ENCODE results near the gene B3GNT9.
A peak's percentile ranks its signal among the peaks of the same experiment; 100 is the strongest.

Gene B3GNT9

GRCh38 chr16:67109407-67110135 lies 41.2 kb downstream of the B3GNT9 start, which contains the start of gene PHAF1:
TSS of gene PHAF1 (plus strand) at chr16:67109941. CDS start at chr16:67110176, 235 bp downstream.
- Histone ChIP-seq H3K4me3 (ENCODE audit: low read length) (peak within 1 kb of the TSS; percentile 34), H3K27me3 (ENCODE audit: control insufficient read depth, insufficient read depth, low read length) (no peaks in the 10 kb centered on the region), H3K4me1 (ENCODE audit: control insufficient read depth, insufficient read depth, low read length) (peaks cover 43% of the 10 kb centered on the region), H3K9ac (ENCODE audit: low read length) (peak within 1 kb of the TSS; percentile 75), H3K9me3 (ENCODE audit: control insufficient read depth, low read length) (no peaks in the 10 kb centered on the region), H3K36me3 (ENCODE audit: control insufficient read depth, insufficient read depth, low read length) (no peaks in the 10 kb centered on the region)

- Histone ChIP-seq H3K4me3 (ENCODE audit: low read length) (peak overlapping the region; percentile 3), H3K4me1 (ENCODE audit: control insufficient read depth, insufficient read depth, low read length) (peaks cover 38% of the 10 kb centered on the region)
Observed at GRCh38 chr16:67108931-67109406, 41.8 kb downstream of the B3GNT9 start.

GRCh38 chr16:67108489-67108888 lies 42.3 kb downstream of the B3GNT9 start:
- Histone ChIP-seq H3K36me3 (ENCODE audit: control insufficient read depth, insufficient read depth, low read length) (no peaks in the 10 kb centered on the region), H3K9ac (ENCODE audit: low read length) (no peak overlapping the region), H3K9me3 (ENCODE audit: control insufficient read depth, low read length) (no peaks in the 10 kb centered on the region), H3K27me3 (ENCODE audit: control insufficient read depth, insufficient read depth, low read length) (no peaks in the 10 kb centered on the region), H3K4me1 (ENCODE audit: control insufficient read depth, insufficient read depth, low read length) (peaks cover 35% of the 10 kb centered on the region), H3K4me3 (ENCODE audit: low read length) (no peak overlapping the region)

More at GRCh38 chr16:67108931-67109406, 41.8 kb downstream of the B3GNT9 start:
- Histone ChIP-seq H3K9ac (ENCODE audit: low read length) (peak overlapping the region; percentile 63), H3K27me3 (ENCODE audit: control insufficient read depth, insufficient read depth, low read length) (no peaks in the 10 kb centered on the region), H3K9me3 (ENCODE audit: control insufficient read depth, low read length) (no peaks in the 10 kb centered on the region), H3K36me3 (ENCODE audit: control insufficient read depth, insufficient read depth, low read length) (no peaks in the 10 kb centered on the region)

- Histone ChIP-seq H3K9ac (ENCODE audit: low read length) (no peak overlapping the region), H3K27me3 (ENCODE audit: control insufficient read depth, insufficient read depth, low read length) (no peaks in the 10 kb centered on the region), H3K9me3 (ENCODE audit: control insufficient read depth, low read length) (no peaks in the 10 kb centered on the region), H3K36me3 (ENCODE audit: control insufficient read depth, insufficient read depth, low read length) (no peaks in the 10 kb centered on the region), H3K4me1 (ENCODE audit: control insufficient read depth, insufficient read depth, low read length) (peaks cover 18% of the 10 kb centered on the region), H3K4me3 (ENCODE audit: low read length) (no peak overlapping the region)
Observed at GRCh38 chr16:67105881-67106280, 44.9 kb downstream of the B3GNT9 start.

- Histone ChIP-seq H3K9ac (ENCODE audit: low read length) (no peak overlapping the region), H3K27me3 (ENCODE audit: control insufficient read depth, insufficient read depth, low read length) (no peaks in the 10 kb centered on the region), H3K4me1 (ENCODE audit: control insufficient read depth, insufficient read depth, low read length) (peaks cover 13% of the 10 kb centered on the region), H3K36me3 (ENCODE audit: control insufficient read depth, insufficient read depth, low read length) (no peaks in the 10 kb centered on the region), H3K4me3 (ENCODE audit: low read length) (no peak overlapping the region), H3K9me3 (ENCODE audit: control insufficient read depth, low read length) (no peaks in the 10 kb centered on the region)
Observed at GRCh38 chr16:67105246-67105645, 45.6 kb downstream of the B3GNT9 start.

- H3K36me3 ChIP-seq (ENCODE audit: control insufficient read depth, insufficient read depth, low read length) = no peaks in the 10 kb centered on the region
- H3K4me3 ChIP-seq (ENCODE audit: low read length) = no peak overlapping the region
- H3K4me1 ChIP-seq (ENCODE audit: control insufficient read depth, insufficient read depth, low read length) = peaks cover 13% of the 10 kb centered on the region
- H3K27me3 ChIP-seq (ENCODE audit: control insufficient read depth, insufficient read depth, low read length) = no peaks in the 10 kb centered on the region
- no peaks in the 10 kb centered on the region for H3K9me3 ChIP-seq (ENCODE audit: control insufficient read depth, low read length)
- no peak overlapping the region for H3K9ac ChIP-seq (ENCODE audit: low read length)
Observed at GRCh38 chr16:67104845-67105244, 46.0 kb downstream of the B3GNT9 start.

GRCh38 chr16:67104061-67104460 lies 46.7 kb downstream of the B3GNT9 start:
- no peak overlapping the region for H3K9ac ChIP-seq (ENCODE audit: low read length)
- no peaks in the 10 kb centered on the region for H3K27me3 ChIP-seq (ENCODE audit: control insufficient read depth, insufficient read depth, low read length)
- H3K36me3 ChIP-seq (ENCODE audit: control insufficient read depth, insufficient read depth, low read length) = no peaks in the 10 kb centered on the region
- no peak overlapping the region for H3K4me3 ChIP-seq (ENCODE audit: low read length)
- no peaks in the 10 kb centered on the region for H3K9me3 ChIP-seq (ENCODE audit: control insufficient read depth, low read length)
- H3K4me1 ChIP-seq (ENCODE audit: control insufficient read depth, insufficient read depth, low read length) = peaks cover 9% of the 10 kb centered on the region

GRCh38 chr16:67101311-67102082 lies 49.3 kb downstream of the B3GNT9 start:
- Histone ChIP-seq H3K36me3 (ENCODE audit: control insufficient read depth, insufficient read depth, low read length) (no peaks in the 10 kb centered on the region), H3K27me3 (ENCODE audit: control insufficient read depth, insufficient read depth, low read length) (no peaks in the 10 kb centered on the region), H3K4me3 (ENCODE audit: low read length) (no peak overlapping the region), H3K4me1 (ENCODE audit: control insufficient read depth, insufficient read depth, low read length) (peaks cover 6% of the 10 kb centered on the region), H3K9ac (ENCODE audit: low read length) (no peak overlapping the region), H3K9me3 (ENCODE audit: control insufficient read depth, low read length) (no peaks in the 10 kb centered on the region)

GRCh38 chr16:67100569-67101310 lies 50.1 kb downstream of the B3GNT9 start:
- H3K9ac ChIP-seq (ENCODE audit: low read length) = no peak overlapping the region
- no peak overlapping the region for H3K4me3 ChIP-seq (ENCODE audit: low read length)
- peaks cover 6% of the 10 kb centered on the region for H3K4me1 ChIP-seq (ENCODE audit: control insufficient read depth, insufficient read depth, low read length)
- H3K36me3 ChIP-seq (ENCODE audit: control insufficient read depth, insufficient read depth, low read length) = no peaks in the 10 kb centered on the region
- H3K9me3 ChIP-seq (ENCODE audit: control insufficient read depth, low read length) = no peaks in the 10 kb centered on the region
- no peaks in the 10 kb centered on the region for H3K27me3 ChIP-seq (ENCODE audit: control insufficient read depth, insufficient read depth, low read length)

GRCh38 chr16:67098599-67098998 lies 52.2 kb downstream of the B3GNT9 start:
- no peaks in the 10 kb centered on the region for H3K27me3 ChIP-seq (ENCODE audit: control insufficient read depth, insufficient read depth, low read length)
- H3K36me3 ChIP-seq (ENCODE audit: control insufficient read depth, insufficient read depth, low read length) = no peaks in the 10 kb centered on the region
- H3K4me1 ChIP-seq (ENCODE audit: control insufficient read depth, insufficient read depth, low read length) = no peaks in the 10 kb centered on the region
- no peak overlapping the region for H3K9ac ChIP-seq (ENCODE audit: low read length)
- H3K9me3 ChIP-seq (ENCODE audit: control insufficient read depth, low read length) = no peaks in the 10 kb centered on the region
- no peak overlapping the region for H3K4me3 ChIP-seq (ENCODE audit: low read length)
